Endometrial microvascular endothelial cells (primary cell): ENCODE results near the gene HOXD11. TPM values are rescaled to one million over a fixed set of nuclear protein-coding genes. Genes with fewer than 3 reads are reported as not detected.

Experiments used
- in situ Hi-C: cut with HindIII; loops from 2 replicates; pipeline ENCODE4 v1.10.0; 2017; ENCODE audit warnings: low sequenced_read_pairs, low pct_unique_long_range_greater_than_20kb; ENCODE audit errors: inconsistent ontology term
- total RNA-seq: library from RNA; depleted of rRNA; stranded (reverse); fragments of >200 nt; gene quantifications from one replicate; pipeline ENCODE4 v1.2.3, GENCODE V29; 2015; ENCODE audit errors: inconsistent ontology term

The HOXD11 gene
- total RNA-seq, 1 donor from 2014 or later, result 2.0 TPM

GRCh38 chr2:176127774-176128072 is 20.6 kb downstream of the HOXD11 start:
- in situ Hi-C loops, result loop anchor here (10.0 kb wide), 1 partner anchor 1017 kb away; no protein-coding TSS in a partner anchor

GRCh38 chr2:176128172-176128981 is 21.3 kb downstream of the HOXD11 start:
- in situ Hi-C loops, result loop anchor here (10.0 kb wide), 1 partner anchor 1016 kb away; no protein-coding TSS in a partner anchor

- in situ Hi-C loops, result loop anchor here (10.0 kb wide), 1 partner anchor 1016 kb away; no protein-coding TSS in a partner anchor
Measured at GRCh38 chr2:176128982-176129796, 22.1 kb downstream of the HOXD11 start, which contains the start of gene HOXD8. HOXD8 (plus strand) TSS chr2:176129705; CDS start chr2:176130367, 662 bp downstream.

- in situ Hi-C loops, result loop anchor here (10.0 kb wide), 1 partner anchor 1015 kb away; no protein-coding TSS in a partner anchor
Measured at GRCh38 chr2:176129813-176130146, 22.7 kb downstream of the HOXD11 start.

- in situ Hi-C loops, result no loop called here
Measured at GRCh38 chr2:176130147-176130956, 23.3 kb downstream of the HOXD11 start.

- in situ Hi-C loops, result no loop called here
Measured at GRCh38 chr2:176130957-176131847, 24.1 kb downstream of the HOXD11 start.

- in situ Hi-C loops, result no loop called here
Measured at GRCh38 chr2:176131848-176132158, 24.7 kb downstream of the HOXD11 start.

GRCh38 chr2:176132205-176133171 is 25.4 kb downstream of the HOXD11 start:
- in situ Hi-C loops, result no loop called here

GRCh38 chr2:176133389-176133788 is 26.3 kb downstream of the HOXD11 start:
- in situ Hi-C loops, result no loop called here

GRCh38 chr2:176134035-176134434 is 27.0 kb downstream of the HOXD11 start:
- in situ Hi-C loops, result no loop called here

GRCh38 chr2:176135035-176135440 is 28.0 kb downstream of the HOXD11 start:
- in situ Hi-C loops, result no loop called here

- in situ Hi-C loops, result no loop called here
Measured at GRCh38 chr2:176136374-176137251, 29.5 kb downstream of the HOXD11 start.

GRCh38 chr2:176137252-176137580 is 30.1 kb downstream of the HOXD11 start:
- in situ Hi-C loops, result no loop called here

- in situ Hi-C loops, result no loop called here
Measured at GRCh38 chr2:176137906-176138305, 30.8 kb downstream of the HOXD11 start.

GRCh38 chr2:176138526-176138922 is 31.4 kb downstream of the HOXD11 start:
- in situ Hi-C loops, result no loop called here

GRCh38 chr2:176138923-176139660 is 32.0 kb downstream of the HOXD11 start:
- in situ Hi-C loops, result no loop called here
